Skin epidermis (tissue), 12 donors: ENCODE data around the gene GPR15.

Experiments
- H3K27ac ChIP-seq, 21 experiments: fragments of 200-600 bp; sonication (generic) in 11 of 21; one replicate each; pipeline ENCODE4 v1.5.0; 2020; ENCODE audit warnings: mild to moderate bottlenecking in 3 of 21, inconsistent platforms in 2 of 21, moderate library complexity in 2 of 21
- H3K4me3 ChIP-seq, 7 experiments: fragments of 200-600 bp; sonication (generic) in 2 of 7; one replicate each; pipeline ENCODE4 v1.5.0; 2020; ENCODE audit warnings: inconsistent platforms in 2 of 7, mild to moderate bottlenecking in 2 of 7, moderate library complexity in 1 of 7

GPR15 gene

DNA sequence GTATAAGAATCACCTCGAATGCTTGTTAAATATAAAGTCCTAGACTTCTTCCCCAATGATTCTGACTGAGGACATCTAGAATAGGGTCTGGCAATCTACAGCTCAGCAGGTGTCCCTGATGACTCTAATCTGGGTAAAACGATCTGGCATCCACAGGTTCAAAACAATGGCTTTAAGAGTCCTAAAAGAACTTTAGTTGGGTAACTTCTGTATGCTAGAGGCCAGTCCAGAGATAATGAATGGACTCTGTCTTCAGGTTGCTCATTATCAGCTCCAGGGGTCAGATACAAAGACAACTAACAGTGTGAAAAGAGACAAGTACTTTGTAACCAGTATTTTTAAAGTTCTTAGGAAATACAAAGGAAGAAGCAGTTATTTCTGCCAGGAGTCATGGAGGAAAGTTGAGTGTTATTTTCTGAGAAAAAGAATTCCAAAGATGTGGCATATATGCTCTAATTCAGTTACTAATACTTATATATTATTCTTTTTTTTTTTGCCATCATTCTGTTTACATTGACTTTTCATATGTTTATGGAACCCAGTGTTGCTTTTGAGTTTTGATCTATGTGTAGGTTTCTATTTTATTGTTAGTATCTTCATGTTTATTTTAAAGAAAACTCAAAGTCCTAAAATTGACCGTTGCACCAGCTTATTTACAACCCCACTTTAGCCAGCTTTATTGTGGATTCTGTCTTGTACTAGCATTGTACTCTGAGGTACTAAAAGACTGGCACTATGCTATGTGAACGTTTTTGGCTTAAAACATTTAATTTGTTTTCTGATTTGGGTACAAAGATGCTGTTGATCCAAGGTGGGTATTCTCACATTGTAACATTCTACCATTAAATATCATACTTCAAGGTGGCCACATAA lies 3.1 kb upstream of the GPR15 start:
- no peak overlapping the region for H3K27ac ChIP-seq

GRCh38 chr3:98529856-98530459 lies 1.8 kb upstream of the GPR15 start:
- Histone ChIP-seq H3K27ac (no peak overlapping the region), H3K4me3 (no peak overlapping the region)

More for the DNA sequence above, 3.1 kb upstream of the GPR15 start:
- H3K4me3 ChIP-seq, result no peak overlapping the region

GRCh38 chr3:98530676-98531075 lies 1.1 kb upstream of the GPR15 start:
- H3K27ac ChIP-seq, result no peak overlapping the region

DNA sequence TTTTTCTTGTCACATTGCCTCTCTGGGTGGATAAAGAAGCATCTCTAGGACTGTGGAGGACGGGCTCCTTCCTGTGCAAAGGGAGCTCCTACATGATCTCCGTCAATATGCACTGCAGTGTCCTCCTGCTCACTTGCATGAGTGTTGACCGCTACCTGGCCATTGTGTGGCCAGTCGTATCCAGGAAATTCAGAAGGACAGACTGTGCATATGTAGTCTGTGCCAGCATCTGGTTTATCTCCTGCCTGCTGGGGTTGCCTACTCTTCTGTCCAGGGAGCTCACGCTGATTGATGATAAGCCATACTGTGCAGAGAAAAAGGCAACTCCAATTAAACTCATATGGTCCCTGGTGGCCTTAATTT lies 478 bp downstream of the GPR15 start:
- Histone ChIP-seq H3K4me3 (peak overlapping the region in 1 of 7 experiments; percentile 7), H3K27ac (peak overlapping the region in 1 of 21 experiments; percentile 80)

More at GRCh38 chr3:98530676-98531075, 1.1 kb upstream of the GPR15 start:
- no peak overlapping the region for H3K4me3 ChIP-seq

DNA sequence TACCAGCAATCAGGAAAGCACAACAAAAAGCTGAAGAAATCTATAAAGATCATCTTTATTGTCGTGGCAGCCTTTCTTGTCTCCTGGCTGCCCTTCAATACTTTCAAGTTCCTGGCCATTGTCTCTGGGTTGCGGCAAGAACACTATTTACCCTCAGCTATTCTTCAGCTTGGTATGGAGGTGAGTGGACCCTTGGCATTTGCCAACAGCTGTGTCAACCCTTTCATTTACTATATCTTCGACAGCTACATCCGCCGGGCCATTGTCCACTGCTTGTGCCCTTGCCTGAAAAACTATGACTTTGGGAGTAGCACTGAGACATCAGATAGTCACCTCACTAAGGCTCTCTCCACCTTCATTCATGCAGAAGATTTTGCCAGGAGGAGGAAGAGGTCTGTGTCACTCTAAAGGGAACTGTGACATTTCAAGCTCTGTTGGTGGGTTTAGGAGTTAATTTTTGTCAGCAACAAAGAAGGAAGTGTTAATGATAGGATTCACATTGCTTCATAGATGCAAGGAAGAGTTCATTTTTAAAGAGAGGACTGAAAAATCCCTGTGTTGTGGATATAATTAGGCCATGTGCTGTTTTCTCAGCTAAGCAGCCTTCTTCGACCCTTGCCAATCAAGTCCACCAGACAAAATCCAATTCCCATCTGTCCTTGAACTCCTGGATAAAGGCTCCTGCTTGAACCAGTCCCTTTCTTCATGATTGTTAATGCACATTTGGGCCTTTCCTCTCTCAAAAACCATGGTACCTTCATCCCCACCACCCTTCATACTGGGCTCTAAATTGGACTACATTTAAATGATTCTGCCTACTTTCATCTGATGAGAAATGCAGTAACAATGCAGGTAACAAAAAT lies 1.2 kb downstream of the GPR15 start:
- H3K27ac ChIP-seq, result peak overlapping the region in 1 of 21 experiments; percentile 80
- peak overlapping the region in 1 of 7 experiments; percentile 7 for H3K4me3 ChIP-seq

- Histone ChIP-seq H3K27ac (peak overlapping the region in 2 of 21 experiments; percentile 26 to 80), H3K4me3 (no peak overlapping the region)
Observed at GRCh38 chr3:98534168-98534567, 2.4 kb downstream of the GPR15 start.

- Histone ChIP-seq H3K4me3 (no peak overlapping the region), H3K27ac (peak overlapping the region in 1 of 21 experiments; percentile 80)
Observed at GRCh38 chr3:98534734-98535133, 3.0 kb downstream of the GPR15 start.

DNA sequence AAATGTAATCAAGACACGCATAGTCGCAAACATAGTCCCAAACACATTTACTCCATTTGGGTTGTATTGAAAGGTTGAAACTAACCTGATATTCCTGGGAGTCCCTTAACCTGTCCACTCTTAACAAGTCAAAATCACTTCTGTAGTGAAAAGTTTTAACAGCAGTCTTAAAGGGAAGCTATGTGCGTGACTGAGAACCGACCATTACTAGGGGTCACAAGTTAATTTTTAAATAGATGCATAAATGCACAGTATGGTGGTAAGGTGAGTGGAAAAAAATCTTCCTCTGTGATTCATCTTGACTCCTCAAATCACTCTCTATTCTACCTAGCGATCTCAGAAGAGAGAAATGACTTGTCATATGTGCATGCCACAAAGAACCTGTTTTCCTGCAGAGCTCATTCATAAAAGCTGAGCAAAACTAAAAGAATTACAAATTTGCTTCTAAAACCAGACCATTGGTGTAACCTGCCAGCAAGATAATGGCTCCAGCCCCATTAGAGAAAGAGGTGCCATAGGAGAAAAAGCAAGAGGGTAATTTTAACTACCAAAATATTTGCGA lies 4.8 kb downstream of the GPR15 start:
- Histone ChIP-seq H3K27ac (peak overlapping the region in 1 of 21 experiments; percentile 73), H3K4me3 (no peak overlapping the region)

- Histone ChIP-seq H3K27ac (peak overlapping the region in 2 of 21 experiments; percentile 53 to 81), H3K4me3 (no peak overlapping the region)
Observed at GRCh38 chr3:98540346-98540745, 8.6 kb downstream of the GPR15 start.

GRCh38 chr3:98541695-98542094 lies 9.9 kb downstream of the GPR15 start:
- peak overlapping the region in 1 of 21 experiments; percentile 81 for H3K27ac ChIP-seq
- no peak overlapping the region for H3K4me3 ChIP-seq

DNA sequence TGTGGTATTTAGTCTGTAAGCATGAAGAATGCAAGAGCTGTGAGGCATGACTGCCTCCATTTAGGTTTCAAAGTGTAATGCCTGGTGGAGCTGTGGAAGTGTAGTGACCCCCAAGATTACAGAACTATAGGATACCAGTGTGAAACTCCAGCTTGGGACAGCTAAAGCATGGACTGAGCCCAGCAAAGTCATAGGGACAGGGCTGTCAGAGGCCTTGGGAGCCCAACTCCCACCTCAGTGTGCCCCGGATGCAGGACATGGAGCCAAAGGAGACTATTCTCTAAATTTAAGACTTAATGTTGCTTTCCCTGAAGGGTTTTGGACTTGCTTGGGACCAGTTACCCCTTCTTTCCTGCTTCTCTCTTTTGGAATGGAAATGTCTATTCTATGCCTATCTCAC lies 10.8 kb downstream of the GPR15 start:
- no peak overlapping the region for H3K27ac ChIP-seq
- H3K4me3 ChIP-seq, result no peak overlapping the region

DNA sequence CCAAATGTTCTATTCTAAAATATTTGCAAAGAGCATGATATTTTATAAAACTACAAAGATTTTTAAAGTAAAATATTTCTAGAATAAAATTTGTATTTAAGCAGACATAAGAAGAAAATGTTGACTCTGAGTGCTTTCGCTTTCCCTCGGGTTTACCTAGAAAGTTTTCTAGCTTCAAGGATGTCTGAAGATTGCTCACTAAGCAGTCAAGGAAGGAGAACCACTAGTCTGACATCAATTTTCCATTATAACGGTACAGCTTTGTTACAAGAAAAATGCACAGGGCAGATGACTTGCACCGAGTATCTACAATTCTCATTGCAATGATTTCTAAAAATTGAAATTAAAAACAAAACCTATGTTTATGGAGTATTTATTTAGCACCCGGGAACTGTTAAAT lies 14.2 kb downstream of the GPR15 start:
- Histone ChIP-seq H3K4me3 (no peak overlapping the region), H3K27ac (peak overlapping the region in 1 of 21 experiments; percentile 63)

DNA sequence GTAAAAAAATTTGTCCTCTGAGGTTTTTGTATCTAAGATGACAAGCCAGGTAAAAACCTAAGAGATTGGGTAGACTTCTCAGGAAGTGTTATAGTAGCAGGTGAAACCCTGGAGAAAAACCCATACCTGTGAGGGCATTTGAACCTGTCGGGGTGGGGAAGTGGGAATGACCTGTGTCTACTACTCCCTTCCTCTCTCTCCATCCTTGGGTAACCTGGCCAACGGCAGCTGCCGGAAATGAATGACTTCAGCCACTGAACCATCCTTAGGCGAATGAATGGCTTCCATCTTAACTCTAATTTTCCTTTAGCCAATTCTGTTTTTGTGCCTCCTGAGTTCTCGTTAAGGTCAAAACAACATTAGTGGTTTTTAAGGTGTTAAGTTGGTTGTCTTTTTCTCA lies 16.8 kb downstream of the GPR15 start:
- H3K27ac ChIP-seq, result peak overlapping the region in 1 of 21 experiments; percentile 1
- no peak overlapping the region for H3K4me3 ChIP-seq

- Histone ChIP-seq H3K27ac (peak overlapping the region in 1 of 21 experiments; percentile 90), H3K4me3 (no peak overlapping the region)
Observed at GRCh38 chr3:98550833-98551232, 19.1 kb downstream of the GPR15 start.

- Histone ChIP-seq H3K27ac (peak overlapping the region in 2 of 21 experiments; percentile 77 to 90), H3K4me3 (no peak overlapping the region)
Observed at GRCh38 chr3:98551236-98551635, 19.5 kb downstream of the GPR15 start.

DNA sequence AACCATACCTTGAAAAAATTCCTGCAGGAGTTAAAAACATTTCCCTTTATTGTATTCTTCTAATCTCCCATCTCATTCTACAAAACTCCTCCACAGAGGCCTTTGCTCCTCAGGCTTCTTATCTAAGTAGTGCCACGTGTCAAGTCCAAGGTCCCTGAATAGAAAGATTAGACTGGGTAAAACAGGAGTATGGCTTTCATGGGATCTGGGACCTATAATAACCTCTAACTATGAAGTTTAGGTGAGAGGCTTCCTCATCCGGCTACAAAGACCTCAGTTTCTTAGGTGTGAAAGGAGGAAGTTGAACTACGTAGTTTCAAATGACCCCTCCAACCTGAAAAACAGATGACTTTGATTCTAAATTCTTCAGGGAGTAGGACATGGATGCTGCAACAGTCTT lies 20.0 kb downstream of the GPR15 start:
- H3K4me3 ChIP-seq, result no peak overlapping the region
- peak overlapping the region in 3 of 21 experiments; percentile 18 to 90 (median 77) for H3K27ac ChIP-seq

DNA sequence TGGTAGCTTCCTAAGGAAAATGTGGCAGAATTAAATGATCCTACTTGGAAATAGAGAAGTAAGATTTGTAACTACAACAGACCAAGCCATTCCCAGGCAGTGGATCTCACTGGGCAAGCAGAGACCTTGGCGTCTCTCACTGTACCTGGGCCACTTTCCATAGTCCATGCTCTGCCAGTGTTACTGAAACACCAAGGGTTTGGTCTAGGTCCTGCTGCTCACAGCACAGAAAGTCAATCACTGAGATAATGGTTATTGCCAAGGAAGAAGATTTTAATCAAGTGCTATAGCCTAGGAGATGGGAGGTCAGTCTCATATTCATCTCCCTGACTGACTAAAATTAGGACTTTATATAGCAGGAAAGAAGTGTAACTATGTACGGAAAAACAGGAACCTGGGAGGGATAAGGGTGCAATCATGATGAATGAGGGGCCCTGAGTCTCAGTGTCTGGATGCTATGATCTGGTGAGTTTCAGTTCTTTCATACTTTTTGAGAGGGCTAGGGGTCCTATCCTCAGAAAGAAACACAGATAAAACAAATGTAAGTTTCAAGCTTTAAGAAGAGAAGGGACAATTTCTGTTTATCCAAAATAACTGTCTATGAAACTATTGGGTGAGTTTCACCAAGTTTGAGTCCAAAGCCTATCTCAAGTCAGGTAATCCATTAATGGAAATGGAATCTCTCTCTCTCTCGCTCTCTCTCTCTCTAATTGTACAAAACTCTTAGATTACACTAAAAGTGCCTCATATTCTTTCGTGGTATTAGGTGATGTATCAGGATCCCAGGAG lies 20.6 kb downstream of the GPR15 start:
- Histone ChIP-seq H3K27ac (peak overlapping the region in 4 of 21 experiments; percentile 3 to 90 (median 48)), H3K4me3 (no peak overlapping the region)

- no peak overlapping the region for H3K4me3 ChIP-seq
- H3K27ac ChIP-seq, result peak overlapping the region in 5 of 21 experiments; percentile 2 to 90 (median 18)
Observed at GRCh38 chr3:98553021-98553563, 21.3 kb downstream of the GPR15 start.

DNA sequence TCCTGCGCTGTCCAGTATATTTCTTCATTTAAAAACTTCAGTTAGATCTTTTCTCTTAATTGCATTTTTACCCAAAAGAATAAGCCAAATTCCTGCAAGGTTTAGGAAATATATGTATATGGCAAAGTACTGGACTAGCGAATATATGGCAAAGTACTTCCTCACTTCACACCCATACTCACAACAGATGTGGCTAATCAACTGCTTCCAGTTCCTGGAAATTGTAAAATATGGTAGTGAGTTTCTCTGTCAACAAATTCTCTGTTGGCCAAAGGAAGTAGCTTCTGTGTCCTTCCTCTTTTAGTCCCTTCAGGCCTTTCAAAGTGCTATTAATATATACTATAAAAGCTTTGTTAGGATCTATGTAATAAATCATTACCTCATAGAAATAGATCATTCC lies 22.0 kb downstream of the GPR15 start:
- Histone ChIP-seq H3K27ac (peak overlapping the region in 5 of 21 experiments; percentile 2 to 90 (median 18)), H3K4me3 (no peak overlapping the region)
